Measurements from ENCODE around the gene UGT3A1.

The UGT3A1 gene

GRCh38 chr5:36033486-36033885 lies 42.3 kb upstream of the UGT3A1 start:
- no peak for ATAC-seq
- TF ChIP-seq BACH2 (CRISPR knock-in tag; IDR thresholded peaks at IDR 0.05; ENCODE audit: borderline replicate concordance), result no peak
- no peak for TF ChIP-seq ZNF565 (CRISPR knock-in tag; conservative IDR thresholded peaks at IDR 0.05; ENCODE audit: low read depth)
- no peak for TF ChIP-seq TOX (CRISPR knock-in tag; IDR thresholded peaks at IDR 0.05; ENCODE audit: borderline replicate concordance)
- TF ChIP-seq ESRRG (CRISPR knock-in tag; IDR thresholded peaks at IDR 0.05), result no peak
- TF ChIP-seq ISL1 (CRISPR knock-in tag; IDR thresholded peaks at IDR 0.05), result no peak

GRCh38 chr5:36033047-36033446 lies 41.9 kb upstream of the UGT3A1 start:
- no peak for TF ChIP-seq OSR1 (CRISPR knock-in tag; IDR thresholded peaks at IDR 0.05)
- no peak for TF ChIP-seq GLIS3 (CRISPR knock-in tag; IDR thresholded peaks at IDR 0.05)
- no peak for TF ChIP-seq RARB (CRISPR knock-in tag; IDR thresholded peaks at IDR 0.05)
- no peak for TF ChIP-seq PPARA (CRISPR knock-in tag; IDR thresholded peaks at IDR 0.05; ENCODE audit: borderline replicate concordance)
- TF ChIP-seq ZNF565 (CRISPR knock-in tag; conservative IDR thresholded peaks at IDR 0.05; ENCODE audit: low read depth), result no peak
- TF ChIP-seq ZFP3 (CRISPR knock-in tag; IDR thresholded peaks at IDR 0.05), result no peak
- TF ChIP-seq PATZ1 (CRISPR knock-in tag; IDR thresholded peaks at IDR 0.05; ENCODE audit: borderline replicate concordance), result no peak
- TF ChIP-seq ARNTL (CRISPR knock-in tag; IDR thresholded peaks at IDR 0.05; ENCODE audit: borderline replicate concordance, low read depth), result no peak
- no peak for TF ChIP-seq CSRNP3 (CRISPR knock-in tag; IDR thresholded peaks at IDR 0.05)
- no peak for TF ChIP-seq ZNF8 (CRISPR knock-in tag; IDR thresholded peaks at IDR 0.05)
- TF ChIP-seq POU6F1 (CRISPR knock-in tag; IDR thresholded peaks at IDR 0.05; ENCODE audit: borderline replicate concordance, low read depth), result no peak
- TF ChIP-seq BACH2 (CRISPR knock-in tag; IDR thresholded peaks at IDR 0.05; ENCODE audit: borderline replicate concordance), result no peak
- no peak for TF ChIP-seq CSDC2 (CRISPR knock-in tag; IDR thresholded peaks at IDR 0.05)
- no peak for TF ChIP-seq ESRRG (CRISPR knock-in tag; IDR thresholded peaks at IDR 0.05)
- no peak for TF ChIP-seq TOX (CRISPR knock-in tag; IDR thresholded peaks at IDR 0.05; ENCODE audit: borderline replicate concordance)
- no peak for TF ChIP-seq TCF4 (CRISPR knock-in tag; IDR thresholded peaks at IDR 0.05; ENCODE audit: borderline replicate concordance)
- no peak for TF ChIP-seq ISL1 (CRISPR knock-in tag; IDR thresholded peaks at IDR 0.05)
- no peak for TF ChIP-seq ZC3H10 (CRISPR knock-in tag; IDR thresholded peaks at IDR 0.05)
- no peak for TF ChIP-seq SNAI2 (CRISPR knock-in tag; IDR thresholded peaks at IDR 0.05)
- ATAC-seq, result no peak

- ATAC-seq, result no peak
Measured at GRCh38 chr5:36031223-36031622, 40.0 kb upstream of the UGT3A1 start.

GRCh38 chr5:36029914-36030313 lies 38.7 kb upstream of the UGT3A1 start:
- peak; percentile 78 for TF ChIP-seq TCF4 (CRISPR knock-in tag; IDR thresholded peaks at IDR 0.05; ENCODE audit: borderline replicate concordance)
- TF ChIP-seq TOX (CRISPR knock-in tag; IDR thresholded peaks at IDR 0.05; ENCODE audit: borderline replicate concordance), result no peak
- 0 out of 2 replicates have a peak, but pooled peaks have one; percentile 45 for TF ChIP-seq TSHZ2 (CRISPR knock-in tag; IDR thresholded peaks at IDR 0.05)
- peak; percentile 21; the same call in 1 of the 3 replicates for ATAC-seq

More at GRCh38 chr5:36031223-36031622, 40.0 kb upstream of the UGT3A1 start:
- TF ChIP-seq BACH2 (CRISPR knock-in tag; IDR thresholded peaks at IDR 0.05; ENCODE audit: borderline replicate concordance), result no peak
- no peak for TF ChIP-seq SNAI2 (CRISPR knock-in tag; IDR thresholded peaks at IDR 0.05)
